HepG2 (cell line): Measurements from ENCODE around the gene CIB1. TPM values are rescaled to one million over a fixed set of nuclear protein-coding genes. Genes with fewer than 3 reads are reported as not detected.
A peak's percentile ranks its signal among the peaks of the same experiment; 100 is the strongest.

Experiments used
- CBX5 ChIP-seq: sonication (generic); formaldehyde crosslinking; IDR thresholded peaks from 2 replicates; pipeline ENCODE4 v1.4.0; 2020; ENCODE audit warnings: missing genetic modification reagents, borderline replicate concordance
- CTCF ChIP-seq: sonication (generic); formaldehyde crosslinking; IDR thresholded peaks from 2 replicates; pipeline ENCODE4 v1.5.0; 2020; ENCODE audit warnings: mild to moderate bottlenecking, missing genetic modification reagents, moderate library complexity
- ERF ChIP-seq: IDR thresholded peaks from 2 replicates; pipeline ENCODE4 v1.6.1; 2018; ENCODE audit warnings: missing biosample characterization, missing genetic modification reagents
- FOXM1 ChIP-seq: sonication (generic); formaldehyde crosslinking; IDR thresholded peaks from 2 replicates; pipeline ENCODE4 v1.5.0; 2020; ENCODE audit warnings: missing genetic modification reagents
- GATAD2A ChIP-seq: IDR thresholded peaks from 2 replicates; pipeline ENCODE4 v1.6.1; 2016
- HOXD1 ChIP-seq: sonication (generic); formaldehyde crosslinking; IDR thresholded peaks from 2 replicates; pipeline ENCODE4 v1.5.0; 2020; ENCODE audit warnings: missing genetic modification reagents
- MED8 ChIP-seq: sonication (generic); formaldehyde crosslinking; IDR thresholded peaks from 2 replicates; pipeline ENCODE4 v1.8.1; 2023; ENCODE audit warnings: mild to moderate bottlenecking, missing genetic modification reagents; ENCODE audit not compliant: insufficient replicate concordance
- MYC ChIP-seq: sonication (generic); formaldehyde crosslinking; IDR thresholded peaks from 2 replicates; pipeline ENCODE4 v1.9.0; 2021; ENCODE audit warnings: missing genetic modification reagents, borderline replicate concordance
- NCOA2 ChIP-seq: sonication (generic); formaldehyde crosslinking; IDR thresholded peaks from 2 replicates; pipeline ENCODE4 v1.8.0; 2022; ENCODE audit warnings: inconsistent platforms
- NR1H2 ChIP-seq: sonication (generic); formaldehyde crosslinking; IDR thresholded peaks from 2 replicates; pipeline ENCODE4 v1.8.1; 2022; ENCODE audit warnings: low read depth, missing genetic modification reagents, borderline replicate concordance
- RFXANK ChIP-seq: IDR thresholded peaks from 2 replicates; pipeline ENCODE4 v1.6.1; 2016
- RFXAP ChIP-seq: sonication (generic); formaldehyde crosslinking; IDR thresholded peaks from 2 replicates; pipeline ENCODE4 v1.4.0; 2020; ENCODE audit warnings: missing genetic modification reagents, borderline replicate concordance
- RXRA ChIP-seq: sonication (generic); formaldehyde crosslinking; IDR thresholded peaks from 2 replicates; pipeline ENCODE4 v1.5.1; 2020; ENCODE audit warnings: missing genetic modification reagents
- TEAD3 ChIP-seq: optimal IDR thresholded peaks from 2 replicates; pipeline ENCODE3; 2016; ENCODE audit warnings: borderline replicate concordance
- ZKSCAN8 ChIP-seq: IDR thresholded peaks from 2 replicates; pipeline ENCODE4 v1.6.1; 2016; ENCODE audit warnings: borderline replicate concordance, missing genetic modification reagents, missing compliant biosample characterization
- ZNF574 ChIP-seq: sonication (generic); formaldehyde crosslinking; IDR thresholded peaks from 2 replicates; pipeline ENCODE4 v1.4.0; 2020; ENCODE audit warnings: missing genetic modification reagents
- ZNF687 ChIP-seq: sonication (generic); formaldehyde crosslinking; IDR thresholded peaks from 2 replicates; pipeline ENCODE4 v1.5.1; 2020; ENCODE audit warnings: mild to moderate bottlenecking, missing genetic modification reagents, moderate library complexity
- polyA plus RNA-seq, 8 experiments: library from polyadenylated mRNA; depleted of rRNA in 3 of 8; stranded (reverse) in 7 of 8; unstranded in 1 of 8; fragments of >200 nt; fragmentation: Illumina TruSeq in 4 of 8; extraction: Trizol in 4 of 8; gene quantifications; 2 replicates each; pipeline versions ENCODE4 v1.2.1 to v1.2.3, GENCODE V29; 2011 to 2016; ENCODE audit warnings: low read depth in 4 of 8, missing spikeins in 1 of 8, mixed read lengths in 1 of 8; ENCODE audit not compliant: insufficient read depth in 1 of 8
- total RNA-seq, 5 experiments: library from RNA; depleted of rRNA; stranded (reverse); fragments of >200 nt; fragmentation: Illumina TruSeq; extraction: Trizol; gene quantifications; 2 replicates each; pipeline ENCODE4 v1.2.3, GENCODE V29; 2016; ENCODE audit warnings: low read depth in 1 of 5
- TF ChIP-seq, protein P1 (sequence below): sonication (generic); formaldehyde crosslinking; IDR thresholded peaks from 2 replicates; pipeline ENCODE4 v1.5.0; 2020; ENCODE audit warnings: missing genetic modification reagents

Gene CIB1
- total and polyA plus RNA-seq, 2 of the 13 experiments (the other 11 are each of a cell fraction or from before 2014, with no cell fraction given): 38.7 to 72.7 TPM

DNA sequence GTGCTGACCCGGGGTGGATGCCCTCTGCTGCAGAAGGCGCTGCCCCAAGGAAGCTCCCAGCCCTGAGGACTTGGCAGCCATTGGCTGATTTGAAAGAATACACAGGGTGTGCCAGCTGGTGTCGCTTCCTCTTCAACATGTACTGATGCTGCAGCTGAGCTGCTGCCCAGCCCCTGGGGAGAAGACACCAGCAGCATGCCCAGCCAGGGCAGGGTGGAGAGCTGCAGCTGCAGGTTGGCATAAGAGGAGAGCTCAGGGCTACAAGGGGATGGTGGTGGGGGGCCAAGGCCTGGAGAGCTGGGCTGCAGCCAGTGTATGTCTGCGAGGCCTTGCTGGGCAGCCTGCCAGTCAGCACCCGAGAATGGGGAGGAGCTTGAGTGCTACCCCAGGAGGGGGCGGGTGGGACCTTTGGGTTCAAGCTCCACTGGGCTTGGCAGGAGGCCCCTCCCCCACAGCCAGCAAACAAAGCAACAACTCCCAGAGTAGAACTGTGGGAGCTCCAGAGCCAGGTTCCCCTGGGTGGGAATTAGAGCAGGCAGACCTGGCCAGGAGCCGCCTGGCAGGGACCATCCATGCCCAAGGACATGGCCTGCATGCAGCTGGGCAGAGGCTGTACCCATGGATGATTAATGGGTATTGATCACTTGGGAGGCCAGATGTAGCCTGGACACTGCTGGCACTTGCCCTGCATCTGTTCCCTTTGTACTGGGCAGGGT lies 41.8 kb downstream of the CIB1 start (continued):
- TF ChIP-seq ZNF574 (CRISPR knock-in tag): peak; percentile 53
- TF ChIP-seq FOXM1 (CRISPR knock-in tag): peak; percentile 54; the same call in 1 of the 2 replicates
- no peak for TF ChIP-seq RFXANK (CRISPR knock-in tag)
- TF ChIP-seq ZNF687 (CRISPR knock-in tag): peak; percentile 89
- peak; percentile 54; the same call in 1 of the 2 replicates for TF ChIP-seq MYC
- TF ChIP-seq CBX5 (CRISPR knock-in tag): peak; percentile 46; the same call in 1 of the 2 replicates
- TF ChIP-seq, protein P1, sequence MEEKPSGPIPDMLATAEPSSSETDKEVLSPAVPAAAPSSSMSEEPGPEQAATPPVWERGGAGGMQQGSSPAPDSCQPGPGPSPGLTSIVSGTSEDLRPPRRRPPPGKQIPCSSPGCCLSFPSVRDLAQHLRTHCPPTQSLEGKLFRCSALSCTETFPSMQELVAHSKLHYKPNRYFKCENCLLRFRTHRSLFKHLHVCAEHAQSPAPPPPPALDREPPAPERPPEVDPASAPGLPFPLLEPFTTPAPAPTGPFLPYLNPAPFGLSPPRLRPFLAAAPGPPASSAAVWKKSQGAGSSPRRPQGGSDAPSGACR (CRISPR knock-in tag): peak; percentile 84; the same call in 1 of the 2 replicates
- TF ChIP-seq MED8: no peak
- peak; percentile 76 for TF ChIP-seq RXRA (CRISPR knock-in tag)
- no peak for TF ChIP-seq NR1H2 (CRISPR knock-in tag)
- peak; percentile 57 for TF ChIP-seq ERF (CRISPR knock-in tag)
- peak; percentile 34; the same call in 1 of the 2 replicates for TF ChIP-seq CTCF
- TF ChIP-seq TEAD3 (CRISPR knock-in tag): peak; percentile 48
- peak; percentile 55; the same call in 1 of the 2 replicates for TF ChIP-seq GATAD2A
- TF ChIP-seq HOXD1 (CRISPR knock-in tag): peak; percentile 74; the same call in 1 of the 2 replicates
- peak; percentile 71; the same call in 1 of the 2 replicates for TF ChIP-seq RFXAP (CRISPR knock-in tag)
- peak; percentile 15; the same call in 1 of the 2 replicates for TF ChIP-seq NCOA2 (CRISPR knock-in tag)
- no peak for TF ChIP-seq ZKSCAN8
